ENCODE data around the gene GNG12. TPM values are rescaled to one million over a fixed set of nuclear protein-coding genes. Genes with fewer than 3 reads are reported as not detected.

Gene GNG12
- polyA plus RNA-seq, 1 experiment = 185 TPM

GRCh38 chr1:67851800-67852199, 18.5 kb upstream of the GNG12 start:
- no peak overlapping the region for H3K27ac ChIP-seq (ENCODE audit: low read depth, low read length)
- H3K4me3 ChIP-seq (ENCODE audit: low read depth, low read length) = no peak overlapping the region
- no peaks in the 10 kb centered on the region for H3K9me3 ChIP-seq (ENCODE audit: control insufficient read depth, insufficient read depth, low read length)
- ChIA-PET POLR2A (no interaction called here), CTCF (interaction anchor here (0.7 to 8.8 kb wide), 13 partner anchors 14 to 591 kb away, joined by 3 to 208 read pairs (median 5); no protein-coding TSS in a partner anchor)
- DNase-seq (ENCODE audit: low read depth, low spot score) = no peak
- no peaks in the 10 kb centered on the region for H3K27me3 ChIP-seq (ENCODE audit: control insufficient read depth, insufficient read depth, low read length)
- TF ChIP-seq CTCF (IDR thresholded peaks at IDR 0.05; ENCODE audit: low read depth, low read length) = no peak

- TF ChIP-seq CTCF (IDR thresholded peaks at IDR 0.05; ENCODE audit: low read depth, low read length) = no peak
- no peak for DNase-seq (ENCODE audit: low read depth, low spot score)
- ChIA-PET CTCF (interaction anchor here (0.6 to 8.8 kb wide), 37 partner anchors 10 to 592 kb away, joined by 3 to 208 read pairs (median 4); partner anchors contain the start of gene DIRAS3), POLR2A (no interaction called here)
- H3K27me3 ChIP-seq (ENCODE audit: control insufficient read depth, insufficient read depth, low read length) = no peaks in the 10 kb centered on the region
- no peaks in the 10 kb centered on the region for H3K9me3 ChIP-seq (ENCODE audit: control insufficient read depth, insufficient read depth, low read length)
- no peak overlapping the region for H3K4me3 ChIP-seq (ENCODE audit: low read depth, low read length)
- no peak overlapping the region for H3K27ac ChIP-seq (ENCODE audit: low read depth, low read length)
Measured at GRCh38 chr1:67850611-67851075, 17.4 kb upstream of the GNG12 start.

- no peak overlapping the region for H3K4me3 ChIP-seq (ENCODE audit: low read depth, low read length)
- ChIA-PET POLR2A (no interaction called here), CTCF (interaction anchor here (0.6 to 8.8 kb wide), 36 partner anchors 10 to 1888 kb away, joined by 3 to 208 read pairs (median 4); partner anchors contain the start of gene DIRAS3)
- no peak for DNase-seq (ENCODE audit: low read depth, low spot score)
- TF ChIP-seq CTCF (IDR thresholded peaks at IDR 0.05; ENCODE audit: low read depth, low read length) = peak; percentile 61
- H3K27ac ChIP-seq (ENCODE audit: low read depth, low read length) = no peak overlapping the region
- H3K27me3 ChIP-seq (ENCODE audit: control insufficient read depth, insufficient read depth, low read length) = no peaks in the 10 kb centered on the region
- no peaks in the 10 kb centered on the region for H3K9me3 ChIP-seq (ENCODE audit: control insufficient read depth, insufficient read depth, low read length)
Measured at GRCh38 chr1:67850151-67850551, 16.9 kb upstream of the GNG12 start.

- ChIA-PET CTCF (interaction anchor here (1.0 to 8.2 kb wide), 4 partner anchors 12 to 313 kb away, joined by 3 to 110 read pairs (median 4); no protein-coding TSS in a partner anchor), POLR2A (interaction anchor here (0.6 kb wide), 1 partner anchor 16 kb away, joined by 4 read pairs; no protein-coding TSS in a partner anchor)
- H3K27me3 ChIP-seq (ENCODE audit: control insufficient read depth, insufficient read depth, low read length) = no peaks in the 10 kb centered on the region
- H3K27ac ChIP-seq (ENCODE audit: low read depth, low read length) = no peak overlapping the region
- DNase-seq (ENCODE audit: low read depth, low spot score) = no peak
- no peaks in the 10 kb centered on the region for H3K9me3 ChIP-seq (ENCODE audit: control insufficient read depth, insufficient read depth, low read length)
- no peak overlapping the region for H3K4me3 ChIP-seq (ENCODE audit: low read depth, low read length)
- TF ChIP-seq CTCF (IDR thresholded peaks at IDR 0.05; ENCODE audit: low read depth, low read length) = no peak
Measured at GRCh38 chr1:67847466-67847865, 14.2 kb upstream of the GNG12 start.

GRCh38 chr1:67846538-67846937, 13.3 kb upstream of the GNG12 start:
- Histone ChIP-seq H3K9me3 (ENCODE audit: control insufficient read depth, insufficient read depth, low read length) (no peaks in the 10 kb centered on the region), H3K27ac (ENCODE audit: low read depth, low read length) (no peak overlapping the region), H3K4me3 (ENCODE audit: low read depth, low read length) (no peak overlapping the region), H3K27me3 (ENCODE audit: control insufficient read depth, insufficient read depth, low read length) (no peaks in the 10 kb centered on the region)
- DNase-seq (ENCODE audit: low read depth, low spot score) = no peak
- CTCF ChIA-PET = interaction anchor here (0.8 to 8.2 kb wide), 4 partner anchors 10 to 312 kb away, joined by 3 to 110 read pairs (median 4); no protein-coding TSS in a partner anchor
- POLR2A ChIA-PET = no interaction called here
- no peak for TF ChIP-seq CTCF (IDR thresholded peaks at IDR 0.05; ENCODE audit: low read depth, low read length)

Measured in AG04450 (cell line).